Measurements from ENCODE around the gene NPY4R. TPM values are rescaled to one million over a fixed set of nuclear protein-coding genes. Genes with fewer than 3 reads are reported as not detected.
"Not testable (repeated sequence)": the region's sequence is repeated elsewhere in the genome, so short reads cannot be mapped to it uniquely, and the experiment has no call there.

NPY4R gene
- total RNA-seq, 1 donor from 2014 or later = not detected

GRCh38 chr10:46497401-46497800 is 31.6 kb upstream of the NPY4R start:
- intact Hi-C loops (cut with micrococcal nuclease); H3K27me3 Mint-ChIP-seq; H3K4me1 Mint-ChIP-seq; H3K36me3 Mint-ChIP-seq (ENCODE audit: low read depth); H3K4me3 Mint-ChIP-seq; ATAC-seq (ENCODE audit: low read depth); H3K9me3 Mint-ChIP-seq; H3K27ac Mint-ChIP-seq; POLR2A ChIA-PET; CTCF ChIA-PET; DNase-seq: not testable (repeated sequence)

- intact Hi-C loops (cut with micrococcal nuclease); H3K36me3 Mint-ChIP-seq (ENCODE audit: low read depth); POLR2A ChIA-PET; ATAC-seq (ENCODE audit: low read depth); H3K27ac Mint-ChIP-seq; CTCF ChIA-PET; H3K9me3 Mint-ChIP-seq; H3K4me3 Mint-ChIP-seq; H3K27me3 Mint-ChIP-seq; DNase-seq; H3K4me1 Mint-ChIP-seq: not testable (repeated sequence)
Measured at GRCh38 chr10:46491364-46492114, 25.8 kb upstream of the NPY4R start.

- POLR2A ChIA-PET; ATAC-seq (ENCODE audit: low read depth); H3K36me3 Mint-ChIP-seq (ENCODE audit: low read depth); H3K27ac Mint-ChIP-seq; intact Hi-C loops (cut with micrococcal nuclease); CTCF ChIA-PET; DNase-seq; H3K4me3 Mint-ChIP-seq; H3K4me1 Mint-ChIP-seq; H3K9me3 Mint-ChIP-seq; H3K27me3 Mint-ChIP-seq: not testable (repeated sequence)
Measured at GRCh38 chr10:46490285-46490684, 24.5 kb upstream of the NPY4R start.

DNA sequence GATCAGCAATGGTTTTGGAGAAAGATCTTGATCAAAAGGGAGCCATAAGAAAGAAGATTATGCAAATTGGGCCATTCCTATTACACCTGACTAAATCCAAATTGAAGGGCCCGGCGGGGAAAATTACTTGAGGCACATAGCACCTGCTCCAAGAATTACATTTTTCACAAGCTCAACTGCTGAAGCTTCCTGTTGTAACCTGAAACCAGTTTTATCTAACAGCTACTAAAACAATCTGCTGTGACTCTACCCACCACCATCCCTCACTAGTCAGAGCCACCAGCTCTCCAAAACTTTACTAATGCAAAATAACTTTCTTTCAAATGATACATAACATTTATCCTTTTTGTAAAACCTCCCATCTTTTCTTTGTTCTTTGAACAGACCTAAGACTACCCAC is 20.7 kb upstream of the NPY4R start:
- DNase-seq; H3K27ac Mint-ChIP-seq; CTCF ChIA-PET; H3K27me3 Mint-ChIP-seq; H3K9me3 Mint-ChIP-seq; ATAC-seq (ENCODE audit: low read depth); H3K4me3 Mint-ChIP-seq; H3K4me1 Mint-ChIP-seq; H3K36me3 Mint-ChIP-seq (ENCODE audit: low read depth); intact Hi-C loops (cut with micrococcal nuclease); POLR2A ChIA-PET: not testable (repeated sequence)

DNA sequence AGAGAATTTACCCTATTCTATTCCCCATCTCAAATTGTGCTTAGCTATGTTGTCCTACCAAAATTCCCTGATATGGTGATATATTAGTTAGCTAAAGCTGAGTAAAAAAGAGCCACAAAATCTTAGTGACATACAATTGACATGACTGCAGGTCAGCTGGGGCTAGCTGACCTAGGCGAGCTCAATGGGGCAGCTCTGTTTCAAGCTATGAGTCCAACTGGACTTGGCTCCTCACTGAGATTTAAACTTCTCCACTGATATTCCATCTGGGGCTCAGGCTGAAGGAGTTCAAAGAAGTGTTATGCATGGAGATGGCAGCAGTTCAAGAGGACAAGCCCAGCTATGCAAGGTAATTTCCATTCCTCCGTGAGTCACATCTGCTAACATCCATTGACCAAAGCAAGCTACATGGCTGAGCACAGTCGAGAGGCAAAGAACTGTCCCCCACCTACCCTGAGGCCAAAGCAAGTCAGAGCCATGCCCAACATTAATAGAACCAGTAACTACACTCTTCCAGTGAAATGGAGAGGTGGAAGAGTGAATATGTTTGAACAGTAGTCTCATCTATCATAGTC is 9.1 kb upstream of the NPY4R start:
- H3K27me3 Mint-ChIP-seq; POLR2A ChIA-PET; ATAC-seq (ENCODE audit: low read depth); CTCF ChIA-PET; H3K4me1 Mint-ChIP-seq; intact Hi-C loops (cut with micrococcal nuclease); H3K27ac Mint-ChIP-seq; H3K36me3 Mint-ChIP-seq (ENCODE audit: low read depth); H3K4me3 Mint-ChIP-seq; H3K9me3 Mint-ChIP-seq; DNase-seq: not testable (repeated sequence)

DNA sequence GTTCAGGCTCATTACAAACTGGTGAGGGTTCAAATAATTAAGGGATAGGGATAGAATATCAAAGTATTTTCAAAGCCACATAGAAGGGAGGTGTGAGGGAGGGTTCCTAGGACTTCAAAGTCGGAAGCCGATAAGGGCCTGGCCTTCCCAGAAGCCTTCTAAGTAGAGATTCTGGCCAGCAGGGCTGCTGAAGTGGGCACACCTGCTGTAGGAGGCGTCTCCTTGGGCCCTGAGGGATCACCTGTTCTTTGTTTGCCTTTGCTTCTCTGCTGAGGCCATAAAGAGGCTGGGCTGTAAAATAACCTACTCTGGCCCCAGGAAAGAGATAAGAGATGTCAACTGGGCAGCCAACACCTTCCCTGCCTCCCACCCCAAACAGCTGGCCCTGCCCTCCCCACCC is 8.0 kb upstream of the NPY4R start:
- CTCF ChIA-PET; POLR2A ChIA-PET; ATAC-seq (ENCODE audit: low read depth): not testable (repeated sequence)

DNA sequence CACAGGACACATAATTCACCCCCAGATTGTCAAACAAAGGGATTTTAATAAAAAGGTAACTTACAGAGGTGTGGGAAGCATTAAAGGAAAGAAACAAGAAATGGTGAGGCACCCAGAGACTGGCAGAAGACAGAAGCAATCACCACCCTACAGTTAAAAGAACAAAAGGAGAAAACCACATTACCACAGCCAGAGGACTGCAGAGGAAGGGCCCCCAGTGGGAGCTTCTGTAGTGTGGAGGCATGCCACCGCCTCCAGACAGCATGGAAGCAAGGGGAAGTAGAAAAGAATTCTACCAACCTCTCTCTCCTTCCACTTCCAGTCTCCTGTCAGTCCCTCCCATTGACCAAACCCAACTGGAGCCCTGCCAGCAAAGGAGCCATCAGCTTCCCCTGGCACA is 4.4 kb upstream of the NPY4R start:
- ATAC-seq (ENCODE audit: low read depth) = not testable (repeated sequence)

More for the DNA sequence above, 8.0 kb upstream of the NPY4R start:
- H3K27me3 Mint-ChIP-seq; H3K4me3 Mint-ChIP-seq; DNase-seq; intact Hi-C loops (cut with micrococcal nuclease); H3K27ac Mint-ChIP-seq; H3K4me1 Mint-ChIP-seq; H3K36me3 Mint-ChIP-seq (ENCODE audit: low read depth); H3K9me3 Mint-ChIP-seq: not testable (repeated sequence)

DNA sequence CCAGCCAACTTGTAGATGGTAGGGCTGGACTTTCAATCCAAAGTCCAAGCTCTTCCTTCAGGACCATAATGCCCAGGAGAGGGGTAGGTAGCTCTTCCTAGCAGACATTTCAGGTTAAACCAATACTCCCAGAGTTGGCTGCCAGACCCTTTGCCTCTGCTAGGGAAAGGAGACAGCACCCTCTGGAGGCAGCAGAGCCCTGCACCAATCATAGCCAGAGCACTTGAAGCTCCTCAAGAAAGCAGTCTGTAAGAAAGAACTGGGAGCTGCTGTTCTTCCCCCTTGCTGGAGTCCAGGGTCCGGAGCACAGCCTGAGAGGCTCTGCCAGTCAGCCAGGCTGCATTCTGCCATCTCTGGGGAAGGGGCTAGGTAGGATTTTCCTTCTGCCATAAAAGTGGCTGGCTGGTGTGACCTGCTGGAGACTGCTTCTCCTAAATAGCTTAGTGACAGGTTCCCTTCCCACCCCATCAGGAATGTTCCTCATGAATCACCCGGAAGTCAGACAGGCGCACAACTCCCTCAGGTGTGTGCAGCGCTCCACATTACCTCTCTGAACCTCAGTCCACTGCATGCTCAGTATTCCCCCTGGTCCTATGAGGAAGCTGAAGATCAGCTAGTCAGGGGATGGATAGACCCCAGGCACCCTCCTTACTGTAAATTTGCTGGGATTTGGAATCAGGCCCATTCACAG is 2.5 kb upstream of the NPY4R start:
- H3K9me3 Mint-ChIP-seq; H3K4me3 Mint-ChIP-seq; ATAC-seq (ENCODE audit: low read depth); H3K27me3 Mint-ChIP-seq; DNase-seq; POLR2A ChIA-PET; H3K4me1 Mint-ChIP-seq; intact Hi-C loops (cut with micrococcal nuclease); H3K27ac Mint-ChIP-seq; CTCF ChIA-PET; H3K36me3 Mint-ChIP-seq (ENCODE audit: low read depth): not testable (repeated sequence)

More for the DNA sequence above, 4.4 kb upstream of the NPY4R start:
- H3K4me1 Mint-ChIP-seq; CTCF ChIA-PET; H3K9me3 Mint-ChIP-seq; POLR2A ChIA-PET; intact Hi-C loops (cut with micrococcal nuclease); H3K27ac Mint-ChIP-seq; H3K36me3 Mint-ChIP-seq (ENCODE audit: low read depth); DNase-seq; H3K4me3 Mint-ChIP-seq; H3K27me3 Mint-ChIP-seq: not testable (repeated sequence)

DNA sequence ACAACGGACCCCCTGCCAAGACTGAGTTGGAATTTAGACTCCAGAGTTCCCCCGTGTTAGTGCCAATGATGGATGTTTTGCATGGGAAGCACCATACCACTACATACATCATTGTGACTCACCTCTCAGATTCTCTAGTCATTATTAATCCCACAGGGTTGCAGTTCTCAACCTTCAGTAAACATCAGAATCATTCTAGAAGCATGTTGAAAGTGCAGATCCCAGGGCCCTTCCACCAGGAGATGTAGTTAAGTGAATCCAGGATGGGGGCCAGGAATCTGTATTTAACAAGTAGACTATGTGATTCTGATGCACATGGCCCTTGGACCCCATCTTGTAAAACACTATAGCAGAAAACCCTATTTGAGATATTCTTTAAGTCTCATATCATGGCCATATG is 2.1 kb downstream of the NPY4R start:
- H3K4me1 Mint-ChIP-seq; H3K36me3 Mint-ChIP-seq (ENCODE audit: low read depth); H3K27ac Mint-ChIP-seq; H3K27me3 Mint-ChIP-seq; ATAC-seq (ENCODE audit: low read depth); H3K9me3 Mint-ChIP-seq; intact Hi-C loops (cut with micrococcal nuclease); CTCF ChIA-PET; POLR2A ChIA-PET; H3K4me3 Mint-ChIP-seq; DNase-seq: not testable (repeated sequence)

- ATAC-seq (ENCODE audit: low read depth); H3K27ac Mint-ChIP-seq; POLR2A ChIA-PET; H3K4me3 Mint-ChIP-seq; CTCF ChIA-PET; H3K27me3 Mint-ChIP-seq; intact Hi-C loops (cut with micrococcal nuclease); H3K9me3 Mint-ChIP-seq; H3K4me1 Mint-ChIP-seq; H3K36me3 Mint-ChIP-seq (ENCODE audit: low read depth); DNase-seq: not testable (repeated sequence)
Measured at GRCh38 chr10:46462276-46462675, 3.5 kb downstream of the NPY4R start.

- H3K36me3 Mint-ChIP-seq (ENCODE audit: low read depth); POLR2A ChIA-PET; H3K4me3 Mint-ChIP-seq; CTCF ChIA-PET; ATAC-seq (ENCODE audit: low read depth); H3K27me3 Mint-ChIP-seq; intact Hi-C loops (cut with micrococcal nuclease); H3K4me1 Mint-ChIP-seq; DNase-seq; H3K9me3 Mint-ChIP-seq; H3K27ac Mint-ChIP-seq: not testable (repeated sequence)
Measured at GRCh38 chr10:46459579-46459978, 6.2 kb downstream of the NPY4R start.

DNA sequence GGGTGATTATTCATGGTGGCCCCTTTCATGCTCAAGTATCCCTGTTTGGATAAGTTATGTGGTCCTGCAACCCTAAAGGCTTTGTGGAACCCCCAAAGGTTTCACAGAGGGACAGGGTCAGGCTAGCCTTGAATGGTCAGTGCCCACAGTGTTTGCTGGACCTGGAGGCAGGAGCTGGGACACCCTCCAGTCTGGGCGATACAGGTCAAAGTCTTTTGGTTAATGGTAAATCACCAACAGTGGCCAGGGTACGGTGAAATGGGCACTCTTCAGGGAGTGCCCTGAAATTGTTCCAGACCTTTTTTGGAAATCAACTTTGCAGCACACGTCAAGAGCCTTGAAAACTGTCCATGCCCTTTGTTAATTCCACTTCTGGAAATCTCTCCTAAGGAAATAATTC is 8.7 kb downstream of the NPY4R start:
- H3K27ac Mint-ChIP-seq; H3K4me1 Mint-ChIP-seq; H3K9me3 Mint-ChIP-seq; intact Hi-C loops (cut with micrococcal nuclease); H3K4me3 Mint-ChIP-seq; DNase-seq; ATAC-seq (ENCODE audit: low read depth); H3K36me3 Mint-ChIP-seq (ENCODE audit: low read depth); CTCF ChIA-PET; POLR2A ChIA-PET; H3K27me3 Mint-ChIP-seq: not testable (repeated sequence)
